ENCODE measurements around the gene ALDH1L1.

ALDH1L1 gene

DNA sequence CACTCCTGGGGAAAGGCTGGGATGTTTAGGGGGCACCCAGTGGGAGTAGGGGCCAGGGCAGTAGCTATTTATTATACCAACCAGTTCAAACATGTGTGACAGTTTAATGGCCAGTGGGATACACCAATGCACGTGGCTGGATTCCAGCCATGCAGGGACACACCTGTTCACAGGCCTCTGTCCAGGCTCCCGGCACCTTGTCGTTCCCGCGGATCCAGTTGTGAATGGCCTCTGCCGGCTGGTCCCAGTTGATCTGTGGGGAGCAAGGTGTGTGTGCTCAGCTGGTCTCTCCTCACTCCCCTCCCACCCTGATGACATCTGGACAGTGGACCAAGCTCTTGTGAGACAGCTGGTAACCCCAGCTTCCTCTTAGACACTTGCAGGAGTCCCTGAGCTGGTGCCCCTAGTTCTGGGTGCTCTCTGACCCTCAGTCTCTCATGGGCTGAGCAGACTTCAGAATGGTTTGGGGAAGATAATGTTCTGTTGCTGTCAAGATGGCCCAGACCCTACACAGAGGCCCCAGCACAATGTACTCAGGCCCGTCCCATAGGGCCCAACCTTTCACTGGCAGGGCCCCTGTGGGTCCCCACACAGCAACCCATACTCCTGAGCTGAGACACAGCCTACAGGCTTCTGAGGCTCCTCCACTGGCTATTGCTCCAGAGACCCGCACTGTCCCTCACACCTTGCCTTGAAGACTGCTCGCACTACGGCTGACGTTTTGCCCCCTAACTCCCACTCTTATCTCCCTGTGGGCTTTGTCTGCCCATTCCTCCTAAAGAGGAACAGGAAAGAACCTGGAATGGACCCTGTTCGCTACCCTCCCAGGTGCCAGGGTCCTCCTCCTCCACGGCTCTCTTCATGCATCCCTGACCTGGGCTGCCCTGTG is 25.8 kb downstream of the ALDH1L1 start:
- DNase-seq (ENCODE audit: low read depth, low spot score): no peak

DNA sequence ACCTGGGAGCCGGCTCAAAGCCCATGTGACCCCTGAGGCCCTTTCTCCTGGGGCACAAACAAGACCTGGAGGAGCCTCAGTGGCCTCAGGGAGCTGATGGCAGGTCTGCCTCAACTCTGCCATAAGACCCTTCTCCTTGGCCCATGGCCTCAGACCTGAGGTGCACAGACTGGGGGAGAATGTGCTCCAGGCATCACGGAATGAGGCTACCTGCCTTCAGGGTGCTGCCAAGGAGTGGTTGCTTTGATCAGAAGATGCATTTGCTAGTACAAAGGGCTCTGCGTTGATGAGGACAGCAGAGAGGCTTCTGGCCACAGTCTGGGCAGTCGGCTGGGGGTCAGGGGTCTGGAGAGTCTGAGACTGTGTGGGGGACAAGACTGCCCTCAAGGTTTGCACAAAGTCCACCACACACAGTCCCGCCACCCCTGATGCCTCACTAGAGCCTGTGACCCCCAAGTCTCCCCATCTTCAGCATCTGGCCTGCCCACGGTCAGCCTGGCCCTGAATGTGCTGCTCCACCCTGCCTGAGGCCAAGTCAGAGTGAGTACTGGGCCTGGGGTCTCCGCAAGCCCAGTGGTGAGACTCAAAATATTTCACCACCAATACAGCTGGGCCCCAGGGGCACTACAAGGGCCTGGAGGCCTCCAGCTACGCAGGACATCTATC is 26.6 kb downstream of the ALDH1L1 start:
- DNase-seq (ENCODE audit: low read depth, low spot score): no peak

DNA sequence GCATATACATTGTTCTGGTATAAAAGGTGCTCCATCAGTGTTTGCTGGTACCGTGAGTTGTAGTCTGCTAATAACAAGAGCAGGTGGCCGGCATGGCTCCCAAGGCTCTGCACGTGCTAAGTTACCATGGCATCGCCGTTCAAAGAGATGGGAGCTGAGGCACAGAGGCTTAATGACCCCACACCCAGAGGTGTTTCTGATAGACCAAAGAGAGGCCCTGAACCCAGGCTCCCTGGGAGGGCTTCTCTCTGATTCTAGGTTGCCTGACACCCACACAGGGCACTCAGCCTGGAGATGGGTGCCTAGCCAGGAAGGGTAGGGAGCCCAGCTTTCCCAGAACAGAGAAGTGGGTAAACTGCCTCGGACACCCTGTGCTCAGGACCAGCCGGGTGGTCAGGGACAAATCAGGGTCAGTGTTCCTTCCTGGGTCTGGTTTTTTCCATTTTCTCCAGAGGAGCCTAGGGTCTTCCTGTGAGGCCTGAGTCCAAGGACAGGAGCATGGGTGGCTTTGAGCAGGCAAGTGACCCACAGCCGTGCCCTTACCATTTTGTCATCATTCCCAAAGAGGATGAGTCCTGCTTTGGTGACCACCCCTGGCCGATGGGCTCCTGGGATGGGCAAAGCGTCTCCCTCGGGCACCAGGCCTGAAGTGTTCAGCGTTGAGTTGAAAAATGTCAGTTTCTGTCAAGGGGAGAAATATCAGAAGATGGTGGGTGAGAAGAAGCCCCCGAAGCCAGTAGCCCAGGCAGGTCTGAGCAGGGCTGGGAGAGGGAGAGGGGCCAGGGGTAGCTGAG is 27.3 kb downstream of the ALDH1L1 start:
- no peak for DNase-seq (ENCODE audit: low read depth, low spot score)

DNA sequence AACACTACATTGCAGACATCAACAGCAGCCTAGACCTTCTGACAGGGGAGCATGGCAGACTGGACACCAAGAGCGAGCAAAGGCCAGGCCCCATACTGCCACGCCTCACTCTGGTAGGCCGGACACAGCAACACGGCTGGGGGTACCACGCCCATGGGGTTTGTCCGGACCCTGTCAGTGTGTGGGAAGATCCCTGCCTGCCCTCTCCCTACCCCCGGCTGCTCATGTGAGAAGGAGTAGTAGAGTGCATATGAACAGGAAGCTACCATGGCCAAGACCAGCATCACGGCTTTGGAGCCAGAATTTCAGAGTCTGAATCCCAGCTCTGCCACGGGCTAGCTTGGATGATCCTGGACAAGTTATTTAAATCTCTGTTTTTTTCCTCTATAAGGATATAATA is 27.9 kb downstream of the ALDH1L1 start:
- no peak for DNase-seq (ENCODE audit: low read depth, low spot score)

DNA sequence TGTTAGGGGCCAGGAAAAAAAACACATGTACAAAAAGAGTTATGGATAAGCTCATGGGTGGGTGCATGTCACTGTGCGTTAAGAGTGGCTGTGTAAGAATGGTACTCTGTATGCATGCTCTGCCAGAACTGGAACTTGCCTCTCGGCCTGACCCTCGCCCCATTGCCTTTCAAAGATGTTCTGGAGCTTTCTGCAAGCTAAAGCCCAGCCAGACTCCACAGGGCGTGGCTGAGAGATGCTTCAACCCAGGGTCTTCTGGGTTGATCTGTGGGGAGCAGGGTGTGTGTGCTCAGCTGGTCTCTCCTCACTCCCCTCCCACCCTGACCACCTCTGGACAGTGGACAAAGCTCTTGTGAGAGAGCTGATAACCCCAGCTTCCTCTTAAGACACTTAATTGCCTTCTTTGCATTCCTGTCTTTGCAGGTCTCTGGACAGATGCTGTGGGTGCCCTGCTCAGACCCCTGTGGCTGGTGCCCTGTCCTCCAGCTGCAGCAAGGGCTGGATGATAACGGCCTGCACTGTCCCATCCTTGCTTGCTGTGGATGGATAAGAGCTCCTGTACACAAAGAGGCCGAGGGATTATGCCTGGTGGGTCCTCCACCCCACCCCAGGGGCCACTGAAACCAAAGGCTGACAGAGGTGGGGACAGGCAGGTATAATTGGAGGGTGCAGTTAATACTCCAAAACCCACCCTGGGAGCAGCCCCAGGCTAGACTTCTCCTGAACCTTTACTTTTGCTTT is 28.7 kb downstream of the ALDH1L1 start:
- no peak for DNase-seq (ENCODE audit: low read depth, low spot score)

DNA sequence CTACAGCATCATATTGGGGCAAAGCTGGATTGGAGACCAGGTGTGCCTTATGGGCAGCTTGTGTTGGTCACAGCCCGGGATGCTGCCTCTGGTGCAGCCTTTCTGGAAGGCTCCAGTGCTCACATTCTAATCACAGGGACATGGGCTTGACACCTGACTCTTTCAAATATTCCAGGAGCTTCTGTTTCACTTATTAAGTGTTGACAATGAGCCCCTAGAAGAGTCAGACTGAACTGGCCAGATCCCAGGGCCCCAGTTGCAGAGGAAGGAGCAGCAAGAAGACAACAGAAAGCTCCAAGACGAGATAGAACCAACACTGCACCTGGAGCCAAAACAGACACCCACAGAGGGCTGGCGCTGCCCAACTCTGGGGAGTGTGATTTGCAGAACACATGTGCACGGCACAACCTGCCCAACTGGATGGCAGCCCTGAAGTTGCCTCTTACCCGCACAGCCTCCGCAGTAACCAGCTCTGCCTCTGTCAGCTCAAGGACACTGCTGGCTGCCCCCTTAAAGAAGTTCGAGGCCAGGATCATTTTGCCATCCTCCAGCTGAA is 30.3 kb downstream of the ALDH1L1 start:
- DNase-seq (ENCODE audit: low read depth, low spot score): no peak

DNA sequence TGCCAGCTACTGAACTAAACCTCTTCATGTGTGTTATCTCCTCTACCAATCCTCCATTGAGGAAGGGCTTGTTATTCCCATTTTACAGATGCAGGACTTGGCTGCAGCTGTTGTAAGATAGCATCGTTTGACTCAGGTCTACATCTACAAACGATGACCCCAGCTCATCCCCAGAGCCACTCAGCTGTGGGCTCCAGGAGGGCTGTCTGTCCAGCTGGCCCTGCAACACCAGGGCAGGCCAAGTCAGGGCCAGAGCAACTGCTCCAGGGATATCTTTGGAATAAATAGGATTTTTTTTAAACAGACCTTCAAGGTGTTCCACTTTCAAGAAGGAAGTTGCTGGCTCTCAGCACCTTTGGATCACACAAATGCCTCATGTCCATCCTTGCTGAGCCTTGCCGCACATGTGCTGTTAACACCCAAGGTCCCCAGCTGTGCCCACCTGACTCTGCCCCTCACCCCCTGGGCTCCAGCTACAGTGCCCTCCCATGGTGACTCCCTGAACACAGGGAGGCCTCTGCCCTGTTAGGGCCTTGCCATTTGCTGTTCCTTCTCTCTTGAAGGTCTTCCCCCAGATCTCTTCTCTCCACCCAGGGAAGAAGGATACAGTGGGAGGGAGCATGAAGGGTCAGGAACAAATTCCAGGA is 31.0 kb downstream of the ALDH1L1 start:
- DNase-seq (ENCODE audit: low read depth, low spot score): no peak

DNA sequence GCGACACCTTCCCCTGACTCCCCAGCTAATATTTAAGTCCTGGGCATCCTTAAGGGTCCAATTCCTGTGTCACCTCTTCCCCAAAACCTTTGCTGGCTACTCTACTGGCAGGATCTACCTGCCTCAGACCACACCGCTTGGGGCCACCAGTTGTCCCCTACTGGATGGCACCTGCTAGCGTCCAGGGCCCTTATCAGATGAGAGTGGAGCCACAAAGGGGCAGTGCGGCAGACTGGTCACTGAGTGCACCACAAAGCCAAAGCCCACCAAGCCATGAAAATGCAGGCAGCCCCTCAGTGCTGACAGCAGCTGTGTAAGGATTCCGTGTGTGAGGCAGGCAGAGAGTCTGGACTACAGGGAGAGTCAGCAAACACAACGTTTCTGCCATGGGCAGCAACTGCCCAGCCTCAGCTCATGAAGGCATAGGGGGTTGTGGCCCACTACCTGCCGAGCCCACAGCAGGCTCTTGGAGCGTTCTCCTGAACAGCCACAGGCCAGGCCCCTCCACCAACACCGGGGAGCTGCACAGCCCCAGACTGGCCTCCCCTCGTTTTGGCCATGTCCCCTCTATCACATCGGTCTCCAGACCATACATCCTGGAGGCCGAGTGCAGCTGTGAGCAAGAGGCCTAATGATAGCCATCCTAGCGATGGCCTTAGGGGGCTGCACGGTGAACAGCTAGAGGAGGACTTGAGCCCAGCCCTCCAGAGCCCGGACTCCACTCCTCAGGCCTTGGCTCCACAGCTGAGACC is 32.3 kb downstream of the ALDH1L1 start:
- no peak for DNase-seq (ENCODE audit: low read depth, low spot score)

DNA sequence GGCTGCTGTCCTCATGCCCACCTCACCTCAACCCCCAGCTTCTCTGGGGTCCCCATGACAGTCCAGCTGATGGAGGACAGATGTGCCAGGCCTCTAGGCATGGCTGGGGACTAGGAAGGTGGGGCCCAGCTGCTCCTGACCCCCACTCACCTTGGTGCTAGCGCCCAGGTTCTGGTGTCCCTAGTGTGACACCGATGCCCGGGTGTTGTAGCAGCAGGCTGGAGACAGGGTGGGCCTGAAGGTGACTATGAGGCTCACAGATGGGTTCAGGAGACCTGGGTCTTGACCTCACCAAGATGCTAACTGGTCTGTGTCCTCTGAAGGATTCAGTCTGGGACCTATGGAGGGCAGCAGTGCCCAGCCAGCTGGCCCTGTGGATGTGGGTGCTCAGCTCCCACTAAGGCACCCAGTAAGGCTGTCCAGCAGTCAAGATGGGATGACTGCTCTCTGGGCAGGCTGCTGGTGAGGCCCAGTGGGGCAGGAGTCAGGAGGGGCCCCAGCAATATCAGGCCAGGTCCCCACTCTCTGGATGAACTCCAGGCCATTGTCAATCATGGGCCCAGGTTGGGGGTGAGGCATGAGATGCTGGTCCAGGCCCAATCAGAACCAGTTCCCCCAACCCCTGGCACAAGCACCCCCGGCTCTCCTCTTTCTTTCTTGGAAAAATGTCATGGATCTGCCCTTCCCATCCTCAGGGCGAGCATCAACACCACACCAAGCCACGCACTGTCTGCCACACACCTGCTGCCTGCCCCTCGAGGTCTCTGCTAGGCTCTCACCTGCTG is 33.0 kb downstream of the ALDH1L1 start:
- no peak for DNase-seq (ENCODE audit: low read depth, low spot score)

DNA sequence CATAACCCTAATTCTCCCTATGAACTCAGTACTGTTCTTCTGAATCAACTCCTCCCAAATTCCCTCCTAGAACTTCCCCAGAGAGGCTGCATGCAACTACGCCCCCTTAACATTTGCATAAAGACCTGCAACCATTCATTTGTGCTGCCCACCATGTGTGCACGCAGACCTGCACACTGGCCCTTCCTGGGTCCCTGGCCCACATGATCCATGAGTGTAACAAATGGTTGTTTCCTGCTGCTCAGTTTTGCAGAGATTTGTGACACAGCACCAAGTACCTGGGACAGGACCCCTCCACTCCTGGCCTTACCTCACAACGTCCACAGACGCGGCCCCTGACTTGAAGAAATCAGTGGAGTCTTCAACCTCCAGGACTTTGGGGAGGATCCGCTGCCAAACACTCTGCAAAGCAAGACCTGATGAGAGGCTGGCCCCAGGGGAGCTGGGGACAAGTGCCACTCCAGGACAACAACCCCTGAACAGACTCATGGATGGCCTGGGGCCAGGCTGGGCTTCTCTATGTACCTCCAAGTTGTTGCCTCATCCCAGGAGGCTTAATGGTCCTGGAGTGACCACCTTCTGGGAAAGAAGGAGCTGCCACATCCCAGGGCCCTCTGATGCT is 33.8 kb downstream of the ALDH1L1 start:
- DNase-seq (ENCODE audit: low read depth, low spot score): no peak

DNA sequence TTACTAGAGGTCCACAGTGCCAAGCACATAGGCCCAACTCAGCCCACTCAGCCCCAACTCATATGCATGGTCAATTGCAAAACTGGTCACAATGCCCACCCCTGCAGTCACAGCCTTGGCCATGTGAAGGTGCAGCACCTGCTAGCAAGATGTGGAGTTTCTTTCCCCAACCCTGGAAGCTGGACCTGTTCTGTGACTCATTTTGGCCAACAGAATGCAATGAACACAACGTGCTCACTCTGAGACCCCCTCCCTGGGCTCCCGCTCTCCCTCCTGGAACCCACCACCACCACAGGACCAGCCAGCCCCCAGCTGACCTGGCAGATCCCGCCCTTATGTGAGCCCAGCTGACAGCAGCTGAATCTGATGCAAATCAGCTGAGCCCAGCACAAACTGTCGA is 34.4 kb downstream of the ALDH1L1 start:
- no peak for DNase-seq (ENCODE audit: low read depth, low spot score)

DNA sequence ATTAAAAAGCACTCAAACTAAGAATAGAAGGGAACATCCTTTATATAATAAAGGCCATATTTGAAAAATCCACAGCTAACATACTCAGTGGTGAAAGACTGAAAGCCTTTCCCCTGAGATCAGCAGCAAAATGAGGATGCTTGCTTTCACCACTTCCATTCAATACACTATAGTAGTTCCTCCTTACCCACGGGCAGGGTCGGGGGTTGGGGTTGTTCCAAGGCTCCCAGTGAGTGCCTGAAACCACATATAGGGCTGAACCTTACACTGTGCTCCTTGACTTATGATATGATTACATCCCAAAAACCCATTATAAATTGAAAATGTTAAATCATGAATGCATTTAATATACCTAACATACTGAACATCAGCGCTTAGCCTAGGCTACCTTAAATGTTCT is 37.7 kb downstream of the ALDH1L1 start:
- DNase-seq (ENCODE audit: low read depth, low spot score): no peak

DNA sequence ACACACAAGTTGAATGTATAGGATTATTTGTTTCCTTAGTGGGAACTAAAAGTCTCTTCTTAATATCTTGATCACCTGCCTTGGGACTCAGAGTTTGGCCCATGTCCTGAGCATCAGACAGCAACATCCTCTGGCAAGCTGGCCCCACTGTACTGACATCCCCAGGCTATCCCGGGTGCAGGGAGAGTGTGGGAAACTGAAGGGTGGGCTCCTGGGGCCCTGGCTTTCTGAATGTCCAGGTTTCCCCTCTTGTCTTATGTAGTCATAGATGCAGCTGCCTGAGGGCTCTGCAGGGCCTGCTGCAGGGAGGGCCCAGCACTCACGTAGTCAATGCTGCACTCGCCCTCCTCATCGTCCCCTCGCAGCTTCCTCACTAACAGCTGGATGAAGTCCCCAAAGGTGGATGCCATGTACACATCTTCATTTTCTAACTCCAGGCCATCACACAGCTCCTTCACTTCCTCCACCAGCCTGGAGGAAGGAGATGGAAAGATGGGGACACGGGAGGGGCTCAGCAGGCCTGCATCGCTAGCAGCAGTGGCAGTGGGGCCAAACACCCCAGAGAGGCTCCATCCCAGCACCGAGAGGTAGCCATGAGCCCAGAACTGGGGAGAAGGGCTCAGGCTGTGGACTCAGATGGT is 42.8 kb downstream of the ALDH1L1 start:
- DNase-seq (ENCODE audit: low read depth, low spot score): no peak

DNA sequence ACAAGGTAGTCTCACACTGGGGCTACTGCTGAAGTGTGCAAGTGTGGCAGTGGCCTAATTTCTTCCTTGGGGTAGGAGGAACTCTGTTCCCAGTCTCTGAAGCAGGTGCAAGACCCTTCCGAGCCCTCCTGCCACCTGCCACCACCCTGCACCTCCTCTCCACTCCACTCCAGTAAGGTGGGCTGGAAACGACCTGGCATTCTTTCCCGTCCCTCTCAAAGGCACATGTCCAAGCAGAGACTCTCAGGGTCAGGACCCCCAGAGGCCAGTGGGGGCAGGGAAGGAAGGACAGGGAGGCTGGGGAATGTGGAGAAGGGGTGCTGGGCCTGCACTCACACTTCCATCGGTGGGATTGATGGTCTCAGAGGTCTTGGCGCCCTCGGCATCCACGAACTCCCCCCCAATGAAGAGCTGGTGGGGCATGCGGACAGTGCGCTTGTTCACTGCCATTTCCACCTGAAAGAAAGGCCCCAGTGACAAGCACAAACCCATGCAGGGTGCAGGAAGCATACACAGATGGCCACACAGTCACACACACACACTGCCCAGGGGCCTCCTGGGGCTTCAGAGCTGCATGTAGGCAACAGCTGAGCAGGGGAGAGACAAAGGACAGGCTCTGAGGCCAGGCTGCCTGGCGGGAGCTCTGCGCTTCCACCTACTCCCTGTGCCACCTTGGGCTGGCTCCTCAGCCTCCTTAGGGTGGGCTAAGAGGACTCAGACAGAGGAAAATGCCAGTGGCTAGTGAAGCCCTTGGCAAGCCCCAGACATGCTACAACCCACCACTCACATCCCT is 43.8 kb downstream of the ALDH1L1 start:
- no peak for DNase-seq (ENCODE audit: low read depth, low spot score)

DNA sequence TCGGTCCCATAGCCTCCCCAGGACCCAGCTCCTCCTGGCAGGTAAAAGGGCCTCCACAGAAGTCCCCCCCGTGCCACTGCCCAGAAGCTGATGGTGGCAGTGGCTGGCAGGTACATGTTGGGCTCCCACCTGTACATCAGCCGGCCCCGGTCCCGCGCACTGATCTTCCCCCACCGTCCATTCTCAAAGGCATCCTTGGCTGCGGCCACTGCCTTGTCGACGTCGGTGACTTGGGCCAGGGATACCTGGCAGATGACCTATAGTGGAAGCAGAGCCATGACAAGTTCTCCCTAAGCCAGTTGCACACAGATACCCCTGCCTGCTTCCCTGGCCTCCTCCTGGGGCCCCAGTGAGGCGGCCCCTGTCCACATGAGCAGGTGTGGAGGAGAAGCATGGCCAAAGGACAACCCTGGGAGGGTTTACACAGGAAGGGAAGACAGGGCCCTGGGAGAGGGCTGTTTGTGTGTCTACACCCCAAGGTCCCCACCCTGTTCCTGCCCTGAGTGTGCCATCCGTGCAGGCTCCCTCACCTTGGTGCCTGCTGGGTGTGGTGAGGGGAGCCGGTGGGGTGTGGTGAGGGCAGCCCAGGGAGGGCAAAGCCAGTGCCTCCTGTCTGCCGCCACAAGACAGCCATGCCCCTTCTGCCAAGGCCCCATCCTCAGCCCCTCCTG is 44.8 kb downstream of the ALDH1L1 start:
- DNase-seq (ENCODE audit: low read depth, low spot score): no peak

DNA sequence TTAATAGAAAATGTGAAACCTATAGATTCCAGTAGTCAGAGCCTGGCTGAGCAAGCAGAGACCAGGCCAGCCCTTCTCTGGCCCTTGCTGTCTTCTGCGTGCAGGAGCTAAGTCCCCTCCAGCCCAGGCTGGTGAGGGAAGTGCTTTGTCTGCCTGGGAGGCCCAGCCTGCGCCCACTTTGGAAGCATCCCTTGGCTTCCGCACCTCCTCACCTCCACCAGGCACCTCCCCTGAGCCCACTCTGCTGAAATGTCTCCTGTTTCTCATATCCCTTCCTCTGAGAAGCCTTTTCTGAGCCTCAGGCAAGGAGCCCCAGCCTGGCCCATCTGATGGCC is 45.3 kb downstream of the ALDH1L1 start:
- DNase-seq (ENCODE audit: low read depth, low spot score): no peak

All from smooth muscle cell of the brain vasculature (primary cell).